ENCODE results near the gene BCL7B. TPM values are rescaled to one million over a fixed set of nuclear protein-coding genes. Genes with fewer than 3 reads are reported as not detected.

Gene BCL7B
- total and polyA plus RNA-seq, 2 experiments from 2014 or later, result 17.0 to 18.2 TPM

DNA sequence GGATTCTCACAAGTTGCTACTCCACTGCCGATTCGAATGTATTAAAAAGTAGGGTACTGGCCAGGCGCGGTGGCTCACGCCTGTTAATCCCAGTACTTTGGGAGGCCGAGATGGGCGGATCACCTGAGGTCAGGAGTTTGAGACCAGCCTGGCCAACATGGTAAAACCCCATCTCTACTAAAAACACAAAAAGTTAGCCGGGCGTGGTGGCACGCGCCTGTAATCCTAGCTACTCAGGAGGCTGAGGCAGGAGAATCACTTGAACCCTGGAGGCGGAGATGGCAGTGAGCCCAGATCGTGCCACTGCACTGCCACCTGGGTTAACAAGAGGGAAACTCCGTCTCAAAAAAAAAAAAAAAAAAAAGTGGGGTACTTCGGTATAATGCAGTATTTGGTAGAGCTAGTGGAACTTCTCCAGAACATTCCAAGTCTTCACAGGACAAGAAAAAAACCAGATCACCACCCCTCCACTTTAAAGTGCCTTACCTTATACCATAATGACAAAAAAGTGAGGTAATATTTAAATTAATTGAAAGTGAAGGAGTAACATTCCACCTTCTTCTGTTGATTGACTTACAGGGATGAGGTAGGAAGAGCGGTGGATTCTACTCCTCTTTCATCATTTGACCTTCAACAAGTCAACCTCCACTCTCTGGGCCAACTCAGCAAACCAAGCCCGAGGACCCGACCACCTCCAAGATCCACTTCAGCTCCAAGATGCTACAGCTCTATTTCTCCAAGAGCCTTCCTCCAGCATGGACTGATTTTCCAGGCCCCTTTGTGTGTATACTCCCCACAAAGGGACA is 37.4 kb downstream of the BCL7B start:
- DNase-seq (ENCODE audit: low spot score), result no peak

More for the DNA sequence above, 37.4 kb downstream of the BCL7B start:
- Histone ChIP-seq H3K79me2 (replicated peaks; ENCODE audit: insufficient read depth) (peaks cover 67% of the 10 kb centered on the region), H3K4me3 (peak overlapping the region; percentile 67), H3K9me2 (ENCODE audit: insufficient read depth) (no peaks in the 10 kb centered on the region), H3K4me2 (peak overlapping the region; percentile 86), H3K4me1 (ENCODE audit: insufficient read depth) (peaks cover 18% of the 10 kb centered on the region), H3K27ac (ENCODE audit: low read depth) (peak overlapping the region; percentile 16; the same call in 1 of the 2 replicates), H2AFZ (no peak overlapping the region), H3F3A (replicated peaks; ENCODE audit: low read depth) (0 out of 2 replicates have a peak, but pooled peaks cover 6% of the 10 kb centered on the region), H4K20me1 (replicated peaks; ENCODE audit: insufficient read depth) (peaks cover 50% of the 10 kb centered on the region), H3K27me3 (ENCODE audit: insufficient read depth) (no peaks in the 10 kb centered on the region), H3K36me3 (ENCODE audit: insufficient read depth) (peaks cover 36% of the 10 kb centered on the region)
- H3K9me3 Mint-ChIP-seq, result no peaks in the 10 kb centered on the region
- H3K4me3 Mint-ChIP-seq, result peak overlapping the region; percentile 89
- TF ChIP-seq ZNF462 (CRISPR knock-in tag; IDR thresholded peaks at IDR 0.05) (no peak), NANOG (IDR thresholded peaks at IDR 0.05; ENCODE audit: borderline replicate concordance) (no peak), CREB1 (CRISPR knock-in tag; IDR thresholded peaks at IDR 0.05; ENCODE audit: low read depth) (no peak), STAT1 (IDR thresholded peaks at IDR 0.05; ENCODE audit: unreplicated experiment) (no peak), JUNB (IDR thresholded peaks at IDR 0.05; ENCODE audit: unreplicated experiment) (no peak), ZNF114 (CRISPR knock-in tag; IDR thresholded peaks at IDR 0.05) (no peak), ZNF331 (CRISPR knock-in tag; IDR thresholded peaks at IDR 0.05; ENCODE audit: low read depth) (no peak), REST (IDR thresholded peaks at IDR 0.05; ENCODE audit: unreplicated experiment) (no peak), EZH2phosphoT487 (IDR thresholded peaks at IDR 0.05; ENCODE audit: unreplicated experiment) (no peak), ETS1 (IDR thresholded peaks at IDR 0.05) (no peak), EZH2 (IDR thresholded peaks at IDR 0.05; ENCODE audit: low read depth, unreplicated experiment) (no peak), CTCF (conservative IDR thresholded peaks at IDR 0.05; ENCODE audit: low read depth in 2 of 2) (no peak), POLR2AphosphoS5 (IDR thresholded peaks at IDR 0.05; ENCODE audit: low read depth) (no peak)
- peak overlapping the region; percentile 77 for H3K27ac Mint-ChIP-seq
- H3K4me1 Mint-ChIP-seq, result peaks cover 26% of the 10 kb centered on the region
- H3K27me3 Mint-ChIP-seq (ENCODE audit: insufficient read depth, low read depth, poor library complexity), result peaks cover 12% of the 10 kb centered on the region
- peaks cover 53% of the 10 kb centered on the region for H3K36me3 Mint-ChIP-seq (ENCODE audit: low read depth)
- ATAC-seq, result no peak
